K562 (cell line): ENCODE data around the gene HRC. TPM values are rescaled to one million over a fixed set of nuclear protein-coding genes. Genes with fewer than 3 reads are reported as not detected.

Source experiments
- BRCA1 ChIP-seq, 2 experiments: fragments of 450-650 bp in 1 of 2; sonication (generic) in 1 of 2; formaldehyde crosslinking in 1 of 2; IDR thresholded peaks; 2 replicates each; pipeline versions ENCODE4 v1.5.0 to v1.6.1; 2017 to 2020; ENCODE audit warnings: mild to moderate bottlenecking in 1 of 2, missing genetic modification reagents in 1 of 2
- CBFB ChIP-seq: sonication (generic); formaldehyde crosslinking; IDR thresholded peaks from 2 replicates; pipeline ENCODE4 v1.4.0; 2020; ENCODE audit warnings: mild to moderate bottlenecking, missing genetic modification reagents
- CHD1 ChIP-seq: fragments of 200-600 bp; sonication (generic); IDR thresholded peaks from one replicate; pipeline ENCODE4 v1.6.1; 2012; ENCODE audit warnings: mild to moderate bottlenecking, moderate library complexity, low read length, inconsistent platforms
- ESRRA ChIP-seq: fragments of 450-650 bp; IDR thresholded peaks from 2 replicates; pipeline ENCODE4 v1.6.1; 2014; ENCODE audit warnings: low read depth, mild to moderate bottlenecking, moderate library complexity, borderline replicate concordance
- FOXJ3 ChIP-seq: sonication (generic); formaldehyde crosslinking; IDR thresholded peaks from 2 replicates; pipeline ENCODE4 v1.4.0; 2020; ENCODE audit warnings: mild to moderate bottlenecking, missing genetic modification reagents
- GTF2F1 ChIP-seq: IDR thresholded peaks from 2 replicates; pipeline ENCODE4 v1.6.1; 2011; ENCODE audit warnings: low read depth, low read length, improper control_type of control experiment
- KLF1 ChIP-seq: fragments of 450-650 bp; IDR thresholded peaks from 2 replicates; pipeline ENCODE4 v1.6.1; 2016; ENCODE audit warnings: missing genetic modification characterization, missing compliant biosample characterization
- LARP7 ChIP-seq: fragments of 450-650 bp; IDR thresholded peaks from 2 replicates; pipeline ENCODE4 v1.6.1; 2016
- MIER1 ChIP-seq: fragments of 450-650 bp; IDR thresholded peaks from 2 replicates; pipeline ENCODE4 v1.6.1; 2016; ENCODE audit warnings: antibody characterized with exemption, mild to moderate bottlenecking, low read depth
- NEUROD1 ChIP-seq: fragments of 150-350 bp; IDR thresholded peaks from 2 replicates; pipeline ENCODE4 v1.6.1; 2014; ENCODE audit warnings: borderline replicate concordance, low read length, low read depth; ENCODE audit not compliant: partially characterized antibody
- POLR2B ChIP-seq: fragments of 450-650 bp; IDR thresholded peaks from 2 replicates; pipeline ENCODE4 v1.6.1; 2018; ENCODE audit warnings: low read depth; ENCODE audit not compliant: partially characterized antibody
- SMARCA4 ChIP-seq: fragments of 450-650 bp; IDR thresholded peaks from 2 replicates; pipeline ENCODE4 v1.6.1; 2016
- SRSF1 ChIP-seq: fragments of 200-400 bp; formaldehyde crosslinking; IDR thresholded peaks from 2 replicates; pipeline ENCODE4 v1.6.1; 2017; ENCODE audit warnings: mild to moderate bottlenecking, low read depth, low read length, moderate library complexity
- WHSC1 ChIP-seq: IDR thresholded peaks from one replicate; pipeline ENCODE4 v1.6.1; 2012; ENCODE audit warnings: low read length, control low read depth, inconsistent platforms
- ZBTB11 ChIP-seq, 3 experiments: fragments of 200-800 bp in 1 of 3; fragments of 250-450 bp in 1 of 3; fragments of 450-650 bp in 1 of 3; sonication (Bioruptor Pico) in 1 of 3; sonication (Bioruptor generic) in 1 of 3; formaldehyde crosslinking in 1 of 3; IDR thresholded peaks; 2 replicates each; pipeline versions ENCODE4 v1.6.1 to v1.8.0; 2016 to 2022; ENCODE audit warnings: mild to moderate bottlenecking in 2 of 3, missing genetic modification characterization in 2 of 3, missing compliant biosample characterization in 1 of 3, moderate library complexity in 1 of 3
- polyA plus RNA-seq, 8 experiments: library from polyadenylated mRNA; depleted of rRNA in 4 of 8; stranded (reverse) in 5 of 8; unstranded in 3 of 8; fragments of >200 nt; fragmentation: Nextera tagmentation in 2 of 8; fragmentation: Illumina TruSeq in 1 of 8; extraction: Ambion mirVana in 2 of 8; extraction: Trizol in 1 of 8; gene quantifications; 2 replicates each; pipeline versions ENCODE4 v1.2.1 to v1.2.3, GENCODE V29; 2011 to 2014; ENCODE audit warnings: inconsistent platforms in 1 of 8, missing spikeins in 1 of 8
- total RNA-seq, 7 experiments: library from RNA; depleted of rRNA in 6 of 7; stranded (reverse); fragments of >200 nt in 6 of 7; fragmentation: Illumina TruSeq in 2 of 7; extraction: Trizol in 2 of 7; gene quantifications; 2 replicates each; pipeline versions ENCODE4 v1.2.1 to v1.2.3, GENCODE V29; 2011 to 2021; ENCODE audit warnings: low replicate concordance in 1 of 7
- TF ChIP-seq, protein P1 (sequence below), 2 experiments: fragments of 450-650 bp; formaldehyde crosslinking in 1 of 2; IDR thresholded peaks; 2 replicates each; pipeline versions ENCODE4 v1.4.0 to v1.6.1; 2014 to 2020; ENCODE audit warnings: mild to moderate bottlenecking in 2 of 2, borderline replicate concordance in 1 of 2, low read depth in 1 of 2

The HRC gene
- total and polyA plus RNA-seq, 9 of the 15 experiments (the other 6 are each of a cell fraction or from before 2014, with no cell fraction given): 0.66 to 18.7 (median 13.1) TPM

- TF ChIP-seq ZBTB11 (CRISPR knock-in tag; IDR thresholded peaks at IDR 0.05): 0 out of 6 replicates have a peak, but pooled peaks of 1 of the 3 experiments have one; percentile 31
- peak; percentile 33; the same call in 1 of the 2 replicates for TF ChIP-seq LARP7
- peak; percentile 87 for TF ChIP-seq POLR2B
- TF ChIP-seq WHSC1: no peak
- TF ChIP-seq GTF2F1: 0 out of 2 replicates have a peak, but pooled peaks have one; percentile 35
- no peak for TF ChIP-seq CHD1
- no peak for TF ChIP-seq MIER1
- peak; percentile 27 for TF ChIP-seq NEUROD1
- TF ChIP-seq CBFB (CRISPR knock-in tag): 0 out of 2 replicates have a peak, but pooled peaks have one; percentile 20
- no peak for TF ChIP-seq ESRRA
- TF ChIP-seq, protein P1, sequence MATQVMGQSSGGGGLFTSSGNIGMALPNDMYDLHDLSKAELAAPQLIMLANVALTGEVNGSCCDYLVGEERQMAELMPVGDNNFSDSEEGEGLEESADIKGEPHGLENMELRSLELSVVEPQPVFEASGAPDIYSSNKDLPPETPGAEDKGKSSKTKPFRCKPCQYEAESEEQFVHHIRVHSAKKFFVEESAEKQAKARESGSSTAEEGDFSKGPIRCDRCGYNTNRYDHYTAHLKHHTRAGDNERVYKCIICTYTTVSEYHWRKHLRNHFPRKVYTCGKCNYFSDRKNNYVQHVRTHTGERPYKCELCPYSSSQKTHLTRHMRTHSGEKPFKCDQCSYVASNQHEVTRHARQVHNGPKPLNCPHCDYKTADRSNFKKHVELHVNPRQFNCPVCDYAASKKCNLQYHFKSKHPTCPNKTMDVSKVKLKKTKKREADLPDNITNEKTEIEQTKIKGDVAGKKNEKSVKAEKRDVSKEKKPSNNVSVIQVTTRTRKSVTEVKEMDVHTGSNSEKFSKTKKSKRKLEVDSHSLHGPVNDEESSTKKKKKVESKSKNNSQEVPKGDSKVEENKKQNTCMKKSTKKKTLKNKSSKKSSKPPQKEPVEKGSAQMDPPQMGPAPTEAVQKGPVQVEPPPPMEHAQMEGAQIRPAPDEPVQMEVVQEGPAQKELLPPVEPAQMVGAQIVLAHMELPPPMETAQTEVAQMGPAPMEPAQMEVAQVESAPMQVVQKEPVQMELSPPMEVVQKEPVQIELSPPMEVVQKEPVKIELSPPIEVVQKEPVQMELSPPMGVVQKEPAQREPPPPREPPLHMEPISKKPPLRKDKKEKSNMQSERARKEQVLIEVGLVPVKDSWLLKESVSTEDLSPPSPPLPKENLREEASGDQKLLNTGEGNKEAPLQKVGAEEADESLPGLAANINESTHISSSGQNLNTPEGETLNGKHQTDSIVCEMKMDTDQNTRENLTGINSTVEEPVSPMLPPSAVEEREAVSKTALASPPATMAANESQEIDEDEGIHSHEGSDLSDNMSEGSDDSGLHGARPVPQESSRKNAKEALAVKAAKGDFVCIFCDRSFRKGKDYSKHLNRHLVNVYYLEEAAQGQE (IDR thresholded peaks at IDR 0.05; ENCODE audit: borderline replicate concordance): peak; percentile 99
- TF ChIP-seq, protein P1 (CRISPR knock-in tag; IDR thresholded peaks at IDR 0.05; ENCODE audit: low read depth): no peak
- TF ChIP-seq KLF1 (tag): no peak
- no peak for TF ChIP-seq BRCA1 (IDR thresholded peaks at IDR 0.05)
- TF ChIP-seq BRCA1 (CRISPR knock-in tag; IDR thresholded peaks at IDR 0.05): peak; percentile 58; the same call in 1 of the 2 replicates
- TF ChIP-seq SMARCA4: peak; percentile 70
- TF ChIP-seq SRSF1: no peak
- no peak for TF ChIP-seq FOXJ3 (CRISPR knock-in tag)
Observed at GRCh38 chr19:49157445-49158224, 2.4 kb upstream of the HRC start, which contains the start of gene TRPM4 (continued).
